HG02981 (cell line): ENCODE measurements around the gene PRKCE.

Experiments used
- ATAC-seq: cut with Tn5 transposase; IDR thresholded peaks from one replicate; pipeline ENCODE4 v1.9.1; 2021; ENCODE audit warnings: mild to moderate bottlenecking, moderate library complexity; ENCODE audit not compliant: unreplicated experiment

The PRKCE gene

GRCh38 chr2:45776160-45776955 lies 124.9 kb downstream of the PRKCE start:
- no peak for ATAC-seq

- ATAC-seq: no peak
These were observed 126.7 kb downstream of the PRKCE start for GRCh38 chr2:45777996-45778719.

GRCh38 chr2:45778720-45779171 lies 127.3 kb downstream of the PRKCE start:
- no peak for ATAC-seq

GRCh38 chr2:45780541-45781463 lies 129.3 kb downstream of the PRKCE start:
- ATAC-seq: no peak

- ATAC-seq: no peak
These were observed 130.0 kb downstream of the PRKCE start for GRCh38 chr2:45781464-45781811.

GRCh38 chr2:45782436-45782835 lies 131.0 kb downstream of the PRKCE start:
- ATAC-seq: no peak

- ATAC-seq: no peak
These were observed 131.5 kb downstream of the PRKCE start for GRCh38 chr2:45782986-45783385.

GRCh38 chr2:45786030-45786835 lies 134.8 kb downstream of the PRKCE start:
- no peak for ATAC-seq

- ATAC-seq: no peak
These were observed 135.4 kb downstream of the PRKCE start for GRCh38 chr2:45786836-45787357.

- ATAC-seq: no peak
These were observed 136.9 kb downstream of the PRKCE start for GRCh38 chr2:45788401-45788800.

- no peak for ATAC-seq
These were observed 137.8 kb downstream of the PRKCE start for GRCh38 chr2:45789317-45789716.

GRCh38 chr2:45789961-45790723 lies 138.7 kb downstream of the PRKCE start:
- no peak for ATAC-seq

GRCh38 chr2:45793305-45793962 lies 142.0 kb downstream of the PRKCE start:
- no peak for ATAC-seq

GRCh38 chr2:45794134-45794617 lies 142.7 kb downstream of the PRKCE start:
- ATAC-seq: no peak

GRCh38 chr2:45796500-45796899 lies 145.0 kb downstream of the PRKCE start:
- no peak for ATAC-seq

- no peak for ATAC-seq
These were observed 146.2 kb downstream of the PRKCE start for GRCh38 chr2:45797451-45798230.

- ATAC-seq: no peak
These were observed 148.4 kb downstream of the PRKCE start for GRCh38 chr2:45799679-45800381.
